Fibroblast of the conjunctiva (primary cell): Measurements from ENCODE around the gene CTSS.
"Not testable (repeated sequence)": the region's sequence is repeated elsewhere in the genome, so short reads cannot be mapped to it uniquely, and the experiment has no call there.

Experiments used
- DNase-seq: peaks from one replicate; pipeline ENCODE4 v3.0.0-alpha.2; 2010; ENCODE audit warnings: low read depth

Gene CTSS

GRCh38 chr1:150775276-150775675 lies 9.7 kb upstream of the CTSS start:
- no peak for DNase-seq

GRCh38 chr1:150772326-150772725 lies 6.7 kb upstream of the CTSS start:
- no peak for DNase-seq

- not testable (repeated sequence) for DNase-seq
Observed at GRCh38 chr1:150767704-150768103, 2.1 kb upstream of the CTSS start.

DNA sequence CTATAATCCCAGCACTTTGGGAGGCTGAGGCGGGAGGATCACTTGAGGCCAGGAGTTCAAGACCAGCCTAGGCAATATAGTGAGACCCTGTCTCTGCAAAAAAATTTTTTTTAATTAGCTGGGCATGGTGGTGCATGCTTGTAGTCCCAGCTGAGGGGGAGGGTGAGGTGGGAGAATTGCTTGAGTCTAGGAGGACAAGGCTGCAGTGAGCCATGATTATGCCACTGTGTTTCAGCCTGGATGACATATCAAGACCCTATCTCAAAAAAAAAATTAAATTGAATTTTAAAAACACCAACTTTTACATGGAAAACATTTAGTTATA lies 361 bp upstream of the CTSS start:
- DNase-seq, result not testable (repeated sequence)

DNA sequence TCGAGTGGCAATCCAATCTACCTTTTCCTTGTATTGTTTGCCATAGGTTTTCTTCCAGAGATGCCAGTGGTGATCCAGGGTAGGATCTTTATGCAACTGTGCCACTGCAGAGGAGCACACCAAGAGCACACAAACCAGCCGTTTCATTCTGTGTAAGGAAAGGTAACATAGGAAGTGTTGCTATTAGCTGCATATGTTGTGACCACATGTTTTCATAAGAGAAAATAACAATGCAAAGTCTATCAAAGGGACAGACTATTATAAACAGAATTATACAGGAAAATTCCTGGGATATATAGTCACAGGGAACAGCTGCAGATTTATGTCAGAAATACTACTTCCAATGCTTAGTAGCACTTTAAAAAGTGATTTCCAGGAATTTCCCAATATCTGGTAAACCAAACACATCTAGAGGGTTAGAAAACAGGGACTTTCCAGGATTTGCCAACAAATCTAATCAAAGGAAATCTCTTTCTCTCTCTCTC lies 919 bp downstream of the CTSS start:
- DNase-seq, result peak; percentile 30

DNA sequence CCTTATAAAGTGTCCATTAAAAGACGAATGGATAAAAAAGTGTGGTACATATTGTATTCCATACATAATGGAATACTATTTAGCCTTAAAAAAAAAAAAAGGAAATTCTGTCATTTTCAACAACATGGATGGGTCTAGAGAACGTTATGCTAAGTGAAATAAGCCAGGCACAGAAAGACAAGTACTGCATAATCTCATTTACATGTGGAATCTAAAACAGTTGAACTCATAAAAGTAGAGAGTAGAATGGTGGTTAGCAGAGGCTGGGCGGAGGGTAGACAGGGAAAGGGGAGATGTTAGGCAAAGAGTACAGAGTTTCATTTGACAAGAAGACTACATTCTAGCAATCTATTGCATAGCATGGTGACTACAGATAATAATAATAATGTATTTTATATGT lies 2.6 kb downstream of the CTSS start:
- no peak for DNase-seq

GRCh38 chr1:150762552-150762951 lies 3.0 kb downstream of the CTSS start:
- DNase-seq, result no peak

- DNase-seq, result no peak
Observed at GRCh38 chr1:150761801-150762200, 3.8 kb downstream of the CTSS start.

DNA sequence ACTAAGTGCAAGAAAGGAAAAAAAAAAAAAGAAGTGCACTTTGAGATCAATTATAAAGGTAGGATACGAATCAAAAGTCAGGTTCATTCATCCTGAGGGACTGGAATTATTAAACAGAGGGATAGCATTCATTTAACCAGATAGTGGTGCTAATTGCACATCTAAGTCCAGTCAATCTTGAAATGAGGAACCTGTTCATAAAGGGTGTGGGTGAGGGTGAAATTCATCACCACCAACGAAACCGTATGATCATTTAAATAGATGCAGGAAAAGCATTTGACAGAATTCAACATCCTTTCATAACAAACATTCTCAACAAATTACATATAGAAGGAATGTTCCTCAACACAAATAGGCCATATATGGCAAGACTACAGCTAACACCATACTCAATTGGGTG lies 5.6 kb downstream of the CTSS start:
- DNase-seq, result no peak

DNA sequence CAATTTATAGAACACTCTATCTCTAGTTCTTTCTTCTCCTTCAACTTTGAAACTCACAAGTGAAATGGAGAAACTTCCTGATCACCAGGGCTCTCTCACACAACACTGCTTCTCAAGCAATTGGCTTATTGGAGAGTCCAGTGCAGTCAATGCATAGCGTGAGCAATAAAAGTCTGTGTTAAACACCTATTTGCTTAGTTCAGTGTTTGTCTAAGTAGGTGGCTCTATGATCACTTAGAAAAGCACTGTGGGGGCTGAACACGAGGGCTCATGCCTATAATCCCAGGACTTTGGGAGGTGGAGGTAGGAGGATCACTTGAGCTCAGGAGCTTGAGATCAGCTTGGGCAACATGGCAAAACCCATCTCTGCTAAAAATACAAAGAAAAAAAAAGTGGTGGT lies 12.2 kb downstream of the CTSS start:
- DNase-seq, result no peak

DNA sequence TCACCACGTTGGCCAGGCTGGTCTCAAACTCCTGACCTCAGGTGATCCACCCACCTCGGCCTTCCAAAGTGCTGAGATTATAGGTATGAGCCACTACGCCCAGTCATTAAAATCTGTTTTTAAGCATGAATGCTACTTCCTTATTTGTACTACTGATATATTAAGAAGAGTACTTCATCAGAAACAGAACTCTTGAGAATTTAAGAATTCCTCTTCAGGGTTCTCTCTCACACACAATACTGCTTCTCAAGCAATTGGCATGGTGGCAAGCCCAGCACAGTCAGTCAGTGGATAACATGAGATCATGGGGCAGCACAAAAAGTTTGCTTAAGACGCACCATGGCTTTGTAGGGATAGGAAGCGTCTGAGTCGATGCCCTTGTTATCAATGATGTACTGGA lies 14.1 kb downstream of the CTSS start:
- no peak for DNase-seq

- no peak for DNase-seq
Observed at GRCh38 chr1:150749720-150750311, 15.8 kb downstream of the CTSS start.

GRCh38 chr1:150748878-150749719 lies 16.5 kb downstream of the CTSS start:
- no peak for DNase-seq

DNA sequence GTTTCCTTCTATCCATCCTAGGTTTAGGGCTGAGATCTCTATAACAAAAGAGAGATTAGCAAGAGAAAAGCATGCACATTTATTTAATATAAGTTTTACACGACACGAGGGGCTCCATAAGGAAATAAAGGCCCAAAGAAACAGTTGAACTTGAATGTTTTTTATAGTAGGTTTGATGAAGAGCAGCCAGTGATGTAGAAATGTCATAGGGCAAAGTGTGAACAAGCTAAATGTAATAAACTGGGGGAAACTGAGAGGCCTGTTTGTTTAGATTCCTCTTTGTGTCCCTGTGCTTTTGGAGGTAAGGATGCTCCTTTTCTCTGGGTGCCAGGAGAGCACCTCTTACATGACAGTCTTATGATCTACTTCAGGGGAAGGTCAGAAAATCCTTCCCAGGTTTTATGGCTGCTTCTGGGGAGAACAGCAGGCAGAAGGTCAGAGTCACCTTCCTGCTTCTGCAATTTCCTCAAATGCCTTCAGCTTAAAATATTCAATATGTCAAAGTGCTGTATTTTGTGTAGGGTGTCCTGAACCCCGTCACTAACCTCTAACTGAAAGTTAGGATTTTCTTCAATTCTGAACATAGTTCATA lies 35.4 kb downstream of the CTSS start:
- DNase-seq, result no peak

- no peak for DNase-seq
Observed at GRCh38 chr1:150724336-150724735, 41.2 kb downstream of the CTSS start.

GRCh38 chr1:150720703-150721102 lies 44.9 kb downstream of the CTSS start, which contains the start of gene HORMAD1:
Gene HORMAD1 (minus strand): TSS chr1:150720895. CDS start chr1:150719505, 1,390 bp downstream.
- no peak for DNase-seq

DNA sequence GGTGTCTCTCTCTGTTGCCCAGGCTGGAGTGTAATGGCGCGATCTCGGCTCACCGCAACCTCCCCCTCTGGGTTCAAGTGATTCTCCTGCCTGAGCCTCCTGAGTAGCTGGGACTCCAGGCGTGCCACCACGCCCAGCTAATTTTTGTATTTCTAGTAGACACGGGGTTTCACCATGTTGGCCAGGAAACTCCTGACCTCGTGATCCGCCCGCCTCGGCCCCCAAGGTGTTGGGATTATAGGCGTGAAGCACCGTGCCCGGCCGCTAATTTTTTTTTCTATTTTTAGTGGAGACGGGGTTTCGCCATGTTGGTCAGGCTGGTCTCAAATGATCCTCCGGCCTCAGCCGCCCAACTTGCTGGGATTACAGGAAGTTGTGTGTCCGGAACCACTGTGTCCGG lies 45.5 kb downstream of the CTSS start:
- DNase-seq, result no peak

GRCh38 chr1:150718225-150718891 lies 47.2 kb downstream of the CTSS start:
- no peak for DNase-seq

DNA sequence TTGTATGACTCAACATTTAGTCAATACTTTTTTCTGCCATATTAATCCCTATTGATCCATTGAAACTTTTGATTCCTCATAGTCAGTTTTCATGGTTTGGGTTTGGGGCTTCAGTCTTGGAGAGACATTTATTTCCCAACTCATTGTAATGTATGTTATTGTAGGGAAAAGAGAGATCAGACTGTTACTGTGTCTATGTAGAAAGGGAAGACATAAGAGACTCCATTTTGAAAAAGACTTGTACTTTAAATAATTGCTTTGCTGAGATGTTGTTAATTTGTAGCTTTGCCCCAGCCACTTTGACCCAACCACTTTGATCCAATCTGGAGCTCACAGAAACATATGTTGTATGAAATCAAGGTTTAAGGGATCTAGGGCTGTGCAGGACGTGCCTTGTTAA lies 56.5 kb downstream of the CTSS start:
- not testable (repeated sequence) for DNase-seq

DNA sequence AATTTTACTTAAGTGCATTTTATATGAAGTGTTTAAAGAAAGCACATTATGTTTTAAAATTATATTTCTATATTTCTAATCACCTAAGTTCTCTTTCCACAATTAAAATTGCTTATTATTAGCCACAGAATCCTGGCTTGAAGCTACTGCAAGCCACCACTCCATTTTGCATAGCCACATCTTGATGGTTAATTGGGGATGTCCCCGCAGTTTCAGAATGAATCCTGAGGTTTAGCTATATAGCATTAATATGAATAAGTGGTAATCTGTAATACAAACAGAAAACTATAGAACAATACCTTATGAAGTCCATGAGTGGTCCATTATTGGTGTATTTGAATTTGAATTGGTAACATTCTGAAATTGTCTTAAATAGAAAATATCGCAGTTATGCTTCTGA lies 57.0 kb downstream of the CTSS start:
- no peak for DNase-seq

DNA sequence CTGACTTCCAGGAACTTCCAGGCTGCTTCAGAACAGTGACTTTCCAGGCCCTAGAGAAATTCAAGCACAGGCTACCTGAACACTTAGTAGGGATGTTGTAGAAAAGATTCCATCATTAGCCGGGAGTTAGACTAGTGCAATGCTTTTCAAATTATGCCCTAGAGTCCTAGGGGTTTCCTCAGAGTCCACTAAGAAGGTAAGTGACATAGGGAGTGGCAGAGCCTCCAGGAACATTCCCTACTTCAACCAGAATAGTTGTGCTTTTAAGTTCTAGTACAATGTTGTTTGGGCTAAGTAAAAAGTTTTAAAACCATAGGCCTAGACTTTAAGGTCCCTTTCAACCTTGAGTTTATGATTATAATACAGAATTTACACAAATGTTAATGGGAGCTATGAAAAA lies 59.5 kb downstream of the CTSS start:
- DNase-seq, result no peak

DNA sequence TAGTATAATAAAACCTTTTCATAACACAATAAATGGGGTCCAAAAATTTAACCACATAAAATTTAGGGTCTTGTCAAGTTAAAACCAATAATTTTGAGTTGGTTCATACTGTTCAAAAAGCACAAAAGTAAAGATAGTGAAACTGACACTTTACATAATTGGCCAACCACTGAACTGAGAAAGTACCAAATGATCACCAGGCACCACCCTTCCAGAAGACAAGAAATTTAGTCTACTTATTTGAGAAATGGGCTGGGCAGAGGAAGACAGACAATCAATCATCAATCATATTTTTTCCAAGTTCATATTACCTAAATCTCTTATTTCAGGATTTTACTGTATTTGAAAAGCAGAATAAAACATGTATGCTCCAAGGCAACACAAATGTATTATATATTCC lies 62.2 kb downstream of the CTSS start:
- DNase-seq, result no peak
